ENCODE data around the gene SETD5. TPM values are rescaled to one million over a fixed set of nuclear protein-coding genes. Genes with fewer than 3 reads are reported as not detected.

SETD5 gene
- polyA plus RNA-seq, 2 of the 4 experiments (the other 2 are of a cell fraction), result 41.7 to 92.3 TPM

- TF ChIP-seq HMGXB4 (CRISPR knock-in tag; IDR thresholded peaks at IDR 0.05; ENCODE audit: borderline replicate concordance) (no peak), ESRRA (IDR thresholded peaks at IDR 0.05; ENCODE audit: borderline replicate concordance, low read length) (no peak), BHLHE40 (IDR thresholded peaks at IDR 0.05; ENCODE audit: low read depth, low read length) (no peak), FOSL2 (IDR thresholded peaks at IDR 0.05) (no peak), FOSL2 (CRISPR knock-in tag; IDR thresholded peaks at IDR 0.05) (no peak), NFE2L2 (conservative IDR thresholded peaks at IDR 0.05; ENCODE audit: low read length) (no peak), RNF2 (IDR thresholded peaks at IDR 0.05; ENCODE audit: borderline replicate concordance, low read depth) (no peak)
- H3K4me3 ChIP-seq, result no peak overlapping the region
- CTCF ChIA-PET, result interaction anchor here (0.6 to 1.8 kb wide), 5 partner anchors 13 to 421 kb away, joined by 3 to 4 read pairs (median 3); no protein-coding TSS in a partner anchor
- no peak overlapping the region for H3K4me2 ChIP-seq
- ATAC-seq, result no peak
- H3K4me1 ChIP-seq, result peaks cover 19% of the 10 kb centered on the region
- no peak overlapping the region for H3K27ac ChIP-seq
- POLR2A ChIA-PET, result no interaction called here
- WGBS (ENCODE audit: missing lambda C conversion rate), result 42% methylated on average over 2 of the region's 2 CpGs
- no peak for DNase-seq (ENCODE audit: low read depth in 1 of 2, low spot score in 1 of 2)
- no peaks in the 10 kb centered on the region for H3K9me3 ChIP-seq
- no peak for FAIRE-seq
These were observed 47.9 kb upstream of the SETD5 start for GRCh38 chr3:9349321-9350117.

- ATAC-seq, result no peak
- DNase-seq (ENCODE audit: low read depth in 1 of 2, low spot score in 1 of 2), result no peak
- TF ChIP-seq MAFK (IDR thresholded peaks at IDR 0.05; ENCODE audit: partially characterized antibody) (no peak), TFCP2L1 (CRISPR knock-in tag; IDR thresholded peaks at IDR 0.05) (no peak), HEYL (CRISPR knock-in tag; IDR thresholded peaks at IDR 0.05) (no peak), BCL3 (IDR thresholded peaks at IDR 0.05) (no peak), CHD2 (IDR thresholded peaks at IDR 0.05; ENCODE audit: low read length, partially characterized antibody) (no peak), ZNF302 (CRISPR knock-in tag; IDR thresholded peaks at IDR 0.05) (no peak), MYC (IDR thresholded peaks at IDR 0.05; ENCODE audit: borderline replicate concordance, low read length) (no peak), FOSB (CRISPR knock-in tag; IDR thresholded peaks at IDR 0.05) (no peak), FOXS1 (CRISPR knock-in tag; IDR thresholded peaks at IDR 0.05) (no peak), BHLHE40 (IDR thresholded peaks at IDR 0.05; ENCODE audit: low read depth, low read length) (no peak), USF2 (IDR thresholded peaks at IDR 0.05) (no peak), PBX3 (IDR thresholded peaks at IDR 0.05) (no peak), SREBF2 (IDR thresholded peaks at IDR 0.05) (no peak), PHF8 (IDR thresholded peaks at IDR 0.05; ENCODE audit: borderline replicate concordance, low read depth) (no peak), KDM5A (IDR thresholded peaks at IDR 0.05) (no peak), HES2 (IDR thresholded peaks at IDR 0.05) (no peak), CHD4 (IDR thresholded peaks at IDR 0.05; ENCODE audit: borderline replicate concordance) (no peak), GATA3 (IDR thresholded peaks at IDR 0.05; ENCODE audit: borderline replicate concordance) (no peak), CTCF (IDR thresholded peaks at IDR 0.05) (no peak), EHF (CRISPR knock-in tag; IDR thresholded peaks at IDR 0.05) (no peak)
- no peak overlapping the region for H3K27ac ChIP-seq
- H3K4me1 ChIP-seq, result peaks cover 26% of the 10 kb centered on the region
- H3K4me2 ChIP-seq, result no peak overlapping the region
- H3K9me3 ChIP-seq, result no peaks in the 10 kb centered on the region
- POLR2A ChIA-PET, result interaction anchor here (2.0 kb wide), 1 partner anchor 11 kb away, joined by 13 read pairs; the partner anchor contains the start of gene THUMPD3
- H3K4me3 ChIP-seq, result no peak overlapping the region
- CTCF ChIA-PET, result interaction anchor here (0.5 to 3.2 kb wide), 10 partner anchors 9 to 562 kb away, joined by 3 to 29 read pairs (median 8); partner anchors contain the start of gene THUMPD3
- WGBS (ENCODE audit: missing lambda C conversion rate), result 53% methylated on average over 3 of the region's 3 CpGs
- FAIRE-seq, result no peak
These were observed 45.7 kb upstream of the SETD5 start for GRCh38 chr3:9351709-9352126.

All from A549 (cell line).